CD1c-positive myeloid dendritic cell (primary cell): Measurements from ENCODE around the gene PLXNB2.

ENCODE experiments used
- DNase-seq: peaks from one replicate; pipeline ENCODE4 v3.0.0-alpha.2; 2016; ENCODE audit errors: extremely low spot score

Gene PLXNB2

DNA sequence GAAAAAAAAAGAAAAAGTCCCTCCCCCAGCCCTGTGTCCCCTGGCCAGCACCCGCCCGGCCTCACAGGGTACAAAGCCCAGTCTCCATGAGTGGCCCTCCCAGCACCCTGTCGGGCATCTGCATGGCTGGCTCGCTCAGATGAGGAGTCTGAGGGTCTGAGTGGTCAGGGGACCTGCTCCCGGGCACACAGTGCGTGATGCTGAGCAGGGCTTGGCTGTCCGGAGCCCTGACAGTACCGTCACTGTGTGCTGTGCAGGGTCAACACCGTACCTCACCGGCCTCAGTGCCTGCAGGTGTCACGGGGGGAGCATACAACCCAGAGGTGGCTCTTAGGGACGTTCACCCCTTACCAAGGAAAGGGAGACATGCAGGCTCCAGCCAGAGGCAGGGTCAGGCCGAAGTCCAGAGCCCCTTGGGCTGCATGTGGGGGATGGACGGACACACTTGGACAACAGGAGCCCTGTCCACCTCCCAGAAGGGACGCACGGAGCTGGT is 3.6 kb upstream of the PLXNB2 start:
- DNase-seq: no peak

DNA sequence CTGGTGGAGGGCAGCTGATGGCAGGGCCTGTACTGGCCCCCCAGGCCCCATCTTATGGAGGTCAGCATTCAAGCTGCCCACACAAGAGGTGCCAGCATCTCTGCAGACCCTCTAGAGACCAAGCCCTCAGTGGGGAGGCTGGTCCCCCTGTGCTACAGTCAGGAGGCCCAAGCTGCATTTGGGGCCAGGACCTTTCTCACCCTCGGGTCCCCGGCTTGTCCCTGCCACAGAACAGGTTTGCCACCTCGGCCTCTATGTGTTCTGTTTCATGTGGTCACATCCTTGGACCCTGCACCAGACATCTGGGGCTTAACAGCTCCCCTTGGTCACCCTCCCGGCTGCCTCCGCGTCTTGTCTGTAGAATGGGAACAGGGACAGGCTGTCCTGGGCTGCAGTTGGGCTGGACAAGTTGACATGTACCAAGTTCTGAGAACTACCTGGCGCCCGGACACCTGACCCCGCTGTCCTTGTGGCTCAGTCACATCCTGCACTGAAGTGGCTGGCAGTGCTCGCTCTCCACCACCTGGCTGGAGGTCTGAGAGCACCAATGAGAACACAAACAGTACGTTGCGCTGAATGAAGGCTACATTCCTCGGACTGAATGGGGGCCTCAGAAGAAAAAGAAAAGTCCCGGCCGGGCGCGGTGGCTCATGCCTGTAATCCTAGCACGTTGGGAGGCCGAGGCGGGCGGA is 2.7 kb upstream of the PLXNB2 start:
- no peak for DNase-seq

DNA sequence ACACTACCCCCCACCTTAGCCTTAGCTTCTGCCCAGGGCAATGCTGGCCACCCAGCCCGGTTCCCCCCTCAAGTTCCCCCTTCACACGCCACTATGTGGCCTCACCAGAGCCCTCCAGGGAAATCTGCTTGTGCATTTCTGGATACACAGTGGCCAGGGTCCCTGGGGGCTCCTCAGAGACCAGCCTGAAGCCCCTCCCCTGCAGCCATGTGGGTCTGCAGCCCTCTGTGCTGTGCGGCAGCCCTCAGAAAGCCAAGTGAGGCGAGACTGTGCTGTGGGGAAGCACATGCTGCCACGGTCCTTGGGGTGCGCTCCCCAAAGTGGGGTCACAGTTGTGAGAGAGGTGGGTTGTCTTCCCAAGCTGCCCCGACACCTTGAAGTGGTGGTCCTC is 2.1 kb upstream of the PLXNB2 start:
- no peak for DNase-seq

DNA sequence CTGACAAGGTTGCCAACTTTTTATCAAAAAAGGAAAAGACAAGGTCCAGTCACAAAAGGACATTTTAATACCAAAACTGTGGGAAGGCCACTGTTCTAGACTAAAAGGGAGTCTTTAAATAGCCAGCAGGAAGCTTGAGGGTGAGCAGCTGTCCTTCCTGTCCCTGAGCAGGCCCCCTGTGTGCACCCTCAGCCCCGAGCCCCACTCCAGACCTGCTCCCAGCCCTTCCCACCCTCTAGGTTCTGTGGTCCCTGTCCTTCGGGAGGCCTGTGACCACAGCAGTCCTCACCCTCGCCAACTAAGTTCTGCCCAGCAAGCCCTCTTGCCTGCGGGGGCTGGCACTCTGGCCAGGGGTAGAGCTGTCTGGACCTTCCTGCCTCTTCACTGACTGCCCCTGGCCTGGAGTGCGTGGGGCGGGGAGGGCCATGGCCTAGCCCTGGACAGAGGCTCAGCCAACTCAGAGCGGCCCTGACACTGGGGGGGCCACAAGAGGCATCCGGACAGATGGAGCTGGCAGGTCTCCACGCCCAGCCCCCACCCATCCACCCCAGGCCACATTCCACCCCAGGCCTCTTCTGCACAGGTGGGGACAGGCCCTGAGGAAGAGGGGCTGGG is 1.6 kb upstream of the PLXNB2 start:
- DNase-seq: peak; percentile 13

DNA sequence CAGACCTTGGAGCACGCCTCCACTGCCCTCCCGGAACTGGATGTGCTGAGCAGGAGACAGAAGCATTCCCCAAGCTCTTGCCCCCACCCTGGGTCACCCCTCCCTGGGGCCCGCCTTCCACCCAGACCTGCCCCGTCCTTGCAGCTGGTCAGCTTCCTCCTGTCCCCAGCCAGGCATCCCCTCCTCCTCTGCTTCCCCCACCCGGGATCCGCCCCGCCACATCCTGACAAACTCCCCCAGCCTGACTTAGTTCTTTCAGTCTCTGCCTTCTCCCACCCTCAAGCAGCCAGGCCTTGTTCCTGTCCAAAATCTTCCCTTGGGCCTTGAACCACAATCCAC is 1.1 kb upstream of the PLXNB2 start:
- DNase-seq: peak; percentile 84

DNA sequence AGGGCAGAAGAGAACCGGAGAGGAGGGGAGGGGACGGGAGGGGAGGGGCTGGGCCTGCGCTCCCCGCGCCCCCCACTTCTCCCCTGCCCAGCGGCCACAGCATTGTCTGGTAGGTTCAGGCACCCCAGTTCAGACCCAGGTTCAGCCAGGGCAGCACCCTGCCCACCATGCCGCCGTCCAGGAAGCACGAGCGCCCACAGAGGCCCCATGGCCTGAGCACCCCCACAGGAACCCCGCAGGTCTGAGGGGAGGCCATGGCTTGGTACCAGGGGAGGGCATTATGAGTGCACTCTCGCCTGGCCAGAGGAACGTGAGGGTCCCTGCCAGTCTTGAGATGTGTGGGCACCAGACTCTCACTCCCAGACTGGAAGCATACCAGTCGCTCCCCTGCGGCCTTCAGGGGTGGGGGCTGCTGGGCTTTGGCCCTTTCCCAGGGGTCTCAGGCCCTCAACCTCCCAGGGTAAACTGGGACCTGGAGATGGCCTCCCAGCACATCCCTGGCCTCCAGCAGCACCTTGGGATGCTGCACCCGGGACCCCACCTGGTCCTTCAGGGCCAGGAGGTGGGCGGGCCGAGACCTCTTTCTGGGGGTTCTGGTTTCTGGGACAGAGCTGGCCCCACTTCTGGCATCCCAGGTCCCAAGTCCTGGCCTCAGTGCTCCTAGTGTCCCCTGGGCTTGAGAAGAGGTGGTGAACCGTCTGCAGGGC is 597 bp upstream of the PLXNB2 start:
- peak; percentile 64 for DNase-seq

DNA sequence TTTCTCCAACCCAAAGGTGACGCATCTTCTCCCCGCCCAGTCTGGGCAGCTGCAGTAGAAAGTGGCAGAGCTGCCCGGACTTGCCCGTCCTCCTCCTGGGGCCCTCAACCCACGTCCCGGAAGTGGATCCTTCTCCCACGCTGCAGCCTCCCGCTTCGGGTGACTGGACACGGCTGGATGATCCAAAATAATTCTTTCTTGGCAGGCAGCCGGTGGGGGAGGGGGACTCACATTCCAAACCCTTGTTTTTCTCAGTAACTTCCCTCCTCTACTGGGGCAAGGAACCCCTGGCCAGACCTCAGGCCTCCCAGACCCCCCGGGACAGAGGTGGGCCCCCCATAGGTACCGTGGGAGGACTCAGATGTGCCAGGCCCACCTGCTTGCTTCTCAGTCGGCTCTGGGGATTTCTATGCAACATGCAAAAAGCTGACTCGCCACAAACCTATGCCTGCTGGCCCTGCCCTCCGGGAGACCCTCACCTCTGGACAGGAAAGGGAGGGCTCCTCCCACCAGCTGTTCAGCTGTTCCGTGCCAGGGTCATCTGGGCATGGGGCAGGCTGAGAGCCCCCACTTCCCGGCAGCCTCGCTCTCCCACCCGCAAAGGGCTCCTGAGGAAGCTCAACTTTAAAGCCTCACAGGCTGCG is 1.4 kb downstream of the PLXNB2 start:
- DNase-seq: peak; percentile 95

DNA sequence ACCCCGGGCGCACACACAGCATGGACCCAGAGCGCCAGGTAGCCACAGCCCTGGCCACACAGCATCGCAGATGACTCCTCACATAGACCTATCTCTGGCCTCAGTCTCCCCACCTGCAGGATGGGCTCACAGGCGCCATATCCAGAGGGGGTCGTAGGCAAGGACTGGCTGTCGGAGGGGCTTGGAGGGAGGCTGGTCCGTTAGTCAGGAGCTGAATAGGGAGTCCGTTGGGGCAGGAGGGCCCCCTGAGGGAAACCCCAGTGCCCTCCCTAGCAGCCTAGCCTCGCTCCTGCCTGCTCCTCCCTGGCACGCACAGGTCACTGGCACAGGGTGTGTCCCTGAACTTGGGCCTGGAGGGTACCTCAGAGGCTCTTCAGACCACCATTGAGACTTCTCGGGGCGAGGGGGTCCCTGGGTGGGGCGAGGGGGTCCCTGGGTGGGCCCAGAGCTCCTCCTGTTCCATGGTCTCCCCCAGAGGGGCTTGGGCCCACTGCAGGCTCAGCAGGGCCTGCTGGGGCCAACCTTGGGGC is 2.0 kb downstream of the PLXNB2 start:
- DNase-seq: no peak

DNA sequence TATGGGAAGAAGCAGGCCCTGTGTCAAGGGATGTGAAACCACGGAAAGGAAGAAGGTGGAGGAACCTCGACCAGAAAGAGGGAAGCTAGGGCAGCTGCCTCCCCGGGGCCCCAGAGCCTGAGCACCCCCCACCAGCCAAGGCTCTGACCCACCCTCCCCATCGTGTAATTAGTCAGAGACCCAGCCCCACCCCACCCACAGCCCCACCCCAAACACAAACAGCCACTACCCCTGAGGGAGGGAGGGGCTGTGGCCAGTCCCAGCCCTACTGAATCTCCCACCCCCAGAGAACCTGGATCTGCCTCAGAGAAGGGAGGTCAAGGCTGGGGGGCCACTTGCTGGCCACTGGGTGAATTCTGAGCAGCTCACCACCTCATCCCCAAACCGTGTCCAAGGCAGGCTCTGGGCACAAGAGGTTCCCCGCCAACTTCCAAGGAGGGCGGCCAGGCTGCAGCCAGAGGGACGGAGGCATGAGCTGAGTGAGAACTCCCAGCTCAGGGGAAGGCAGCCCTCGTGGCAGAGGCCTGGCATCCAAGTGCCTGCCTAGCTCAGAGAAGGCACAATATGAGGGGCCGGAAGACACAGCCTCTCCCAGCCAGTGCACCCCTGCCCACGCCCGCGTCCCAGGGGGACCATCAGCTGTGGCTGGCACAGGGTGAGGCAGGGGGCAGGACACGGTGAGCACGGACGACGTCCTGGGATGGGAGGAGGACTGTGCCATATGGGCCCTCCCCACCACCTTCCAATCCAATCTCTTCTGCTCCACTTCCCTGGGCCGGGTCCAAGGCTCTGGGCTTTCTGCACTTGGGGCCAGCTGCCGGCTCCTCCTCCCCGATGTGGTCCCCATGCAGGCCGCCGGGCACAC is 2.7 kb downstream of the PLXNB2 start:
- DNase-seq: peak; percentile 82

DNA sequence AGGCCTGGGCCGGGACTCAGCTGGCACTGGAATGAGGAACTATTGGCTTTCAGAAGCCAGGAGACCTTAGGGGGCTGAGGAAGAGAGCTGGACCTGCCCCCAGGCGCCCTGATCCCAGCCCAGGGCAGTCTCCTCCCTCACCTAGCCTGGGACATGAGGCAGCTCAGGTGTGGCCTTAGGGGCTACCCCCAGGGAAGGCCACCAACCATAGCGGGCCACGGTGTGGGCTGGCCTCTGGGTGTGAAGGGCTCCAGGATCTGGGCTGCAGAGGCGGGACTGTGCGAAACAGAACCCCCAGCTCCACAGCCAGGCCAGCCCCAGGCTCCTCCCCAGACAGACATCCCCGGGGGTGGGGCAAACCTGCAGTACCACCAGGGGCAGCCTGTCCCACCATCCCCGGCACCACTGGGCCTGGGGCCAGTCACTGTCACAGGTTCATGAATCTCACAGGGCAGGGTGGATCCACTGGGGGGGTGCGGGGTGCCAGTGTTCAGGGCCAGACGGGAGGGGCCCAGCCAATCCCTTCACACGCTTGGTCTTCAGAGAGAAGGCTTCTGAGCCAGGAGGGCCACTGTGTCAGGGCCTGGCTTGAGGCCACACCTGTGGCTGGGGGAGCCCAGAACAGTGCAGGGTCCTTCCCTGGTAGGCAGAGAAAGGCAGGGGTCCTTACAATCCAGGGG is 3.5 kb downstream of the PLXNB2 start:
- DNase-seq: peak; percentile 77

DNA sequence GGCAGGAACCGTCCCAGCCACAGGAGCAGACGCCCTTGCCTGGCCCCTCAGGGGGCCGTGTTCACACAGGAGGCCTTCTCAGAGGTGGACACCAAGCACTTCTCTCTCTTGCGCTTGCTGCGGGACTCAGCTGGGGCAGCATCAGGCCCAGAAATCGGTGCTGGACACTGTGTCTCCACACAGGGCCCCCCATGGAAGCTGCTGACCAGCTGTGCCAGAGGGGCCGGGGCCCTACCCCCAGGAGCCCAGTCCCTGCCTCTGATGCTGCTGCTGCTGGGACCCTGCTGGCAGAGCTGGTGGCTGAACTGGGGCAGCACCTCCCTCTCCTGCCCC is 4.0 kb downstream of the PLXNB2 start:
- DNase-seq: no peak

DNA sequence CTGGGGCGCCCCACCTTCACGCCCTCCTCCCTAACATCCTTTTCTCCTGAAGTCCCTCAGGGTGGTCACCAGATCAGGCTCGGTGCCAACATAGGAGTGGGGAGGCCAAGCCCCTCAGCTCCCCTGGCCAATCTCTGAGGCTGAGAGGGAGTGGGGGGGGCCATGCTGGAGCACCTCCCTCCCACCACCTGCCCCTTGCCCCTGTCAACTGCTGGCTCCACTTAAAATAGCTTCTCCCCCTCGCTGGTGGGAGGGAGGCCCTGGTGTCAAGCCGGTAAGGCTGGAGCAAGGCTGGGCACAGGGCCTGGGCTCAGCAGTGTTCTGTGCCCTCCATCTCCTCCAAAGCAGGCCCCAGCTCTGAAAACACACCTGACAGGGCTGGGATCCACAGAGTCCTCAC is 4.9 kb downstream of the PLXNB2 start:
- DNase-seq: no peak

DNA sequence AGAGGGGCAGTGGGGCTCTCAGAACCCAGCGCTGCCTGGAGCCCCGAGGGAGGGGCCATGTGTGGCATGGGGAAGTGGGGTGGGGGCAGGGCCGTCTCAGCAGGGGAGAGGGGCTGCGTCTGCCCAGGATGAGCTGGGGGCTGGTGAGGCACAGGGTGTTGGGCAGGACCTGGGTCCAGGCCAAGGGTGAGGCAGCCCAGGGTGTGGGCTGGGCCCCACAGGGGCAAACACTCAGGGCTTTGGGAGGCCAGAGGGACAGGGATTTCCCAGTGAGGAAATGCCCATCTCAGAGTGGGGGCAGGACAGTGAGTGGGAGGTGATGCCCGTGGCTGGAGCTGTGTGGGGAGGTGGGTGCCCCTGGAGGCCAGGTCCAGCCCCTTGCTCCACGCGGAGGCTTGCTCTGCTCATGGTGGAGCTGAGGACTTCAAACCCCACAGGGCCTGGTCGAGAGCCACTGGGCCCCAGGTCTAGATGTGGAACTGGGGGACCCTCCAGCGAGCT is 5.4 kb downstream of the PLXNB2 start:
- peak; percentile 48 for DNase-seq

DNA sequence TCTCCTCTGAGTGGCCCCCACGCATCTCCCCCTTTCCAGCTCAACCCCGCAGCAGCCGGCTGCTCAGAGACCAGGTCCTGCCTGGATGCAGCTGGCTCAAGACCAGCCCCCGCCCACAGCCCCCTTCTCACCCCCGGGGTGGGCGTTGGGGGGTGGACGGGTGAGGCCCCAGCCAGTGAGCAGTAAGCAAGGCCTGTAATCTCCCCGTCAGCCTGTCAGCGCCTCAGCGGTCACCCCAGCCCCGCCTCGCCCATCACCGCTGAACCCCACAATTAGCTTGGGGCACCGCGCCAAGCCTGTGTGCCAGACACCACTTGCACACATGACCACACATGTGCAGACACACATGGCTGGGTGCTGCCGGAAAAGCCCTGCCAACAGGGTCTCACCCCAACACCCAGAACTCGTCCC is 5.9 kb downstream of the PLXNB2 start:
- no peak for DNase-seq

DNA sequence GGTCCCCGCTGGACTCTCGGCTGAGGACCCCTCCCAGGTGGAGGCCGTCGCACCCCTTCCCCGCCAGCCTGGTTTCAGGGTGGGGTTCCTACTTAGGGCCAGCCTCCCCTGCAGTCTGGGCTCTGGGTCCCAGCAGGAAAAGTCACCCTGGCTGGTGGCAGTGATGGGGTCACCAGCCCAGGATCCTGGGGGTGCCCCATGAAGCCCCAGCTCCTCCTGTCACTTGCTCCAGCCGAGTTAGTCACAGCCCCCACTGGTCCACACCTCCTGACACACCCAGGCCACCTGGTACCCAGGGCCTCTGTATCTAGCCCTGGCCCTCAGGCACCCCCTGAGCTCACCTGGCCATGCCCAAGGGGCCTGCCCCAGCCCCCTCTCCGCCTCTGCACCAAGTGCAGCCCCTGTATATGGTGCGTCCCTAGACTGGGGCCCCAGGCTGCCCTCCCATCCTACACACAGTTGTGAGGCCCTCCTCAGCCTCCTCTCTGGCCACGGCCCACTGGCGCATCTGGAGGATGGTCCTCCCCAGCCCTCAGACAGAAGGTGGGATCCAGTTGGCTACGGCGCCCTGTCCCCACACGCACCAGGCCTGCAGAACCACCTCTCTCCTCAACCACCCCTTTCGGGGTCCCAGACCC is 6.7 kb downstream of the PLXNB2 start:
- DNase-seq: no peak

DNA sequence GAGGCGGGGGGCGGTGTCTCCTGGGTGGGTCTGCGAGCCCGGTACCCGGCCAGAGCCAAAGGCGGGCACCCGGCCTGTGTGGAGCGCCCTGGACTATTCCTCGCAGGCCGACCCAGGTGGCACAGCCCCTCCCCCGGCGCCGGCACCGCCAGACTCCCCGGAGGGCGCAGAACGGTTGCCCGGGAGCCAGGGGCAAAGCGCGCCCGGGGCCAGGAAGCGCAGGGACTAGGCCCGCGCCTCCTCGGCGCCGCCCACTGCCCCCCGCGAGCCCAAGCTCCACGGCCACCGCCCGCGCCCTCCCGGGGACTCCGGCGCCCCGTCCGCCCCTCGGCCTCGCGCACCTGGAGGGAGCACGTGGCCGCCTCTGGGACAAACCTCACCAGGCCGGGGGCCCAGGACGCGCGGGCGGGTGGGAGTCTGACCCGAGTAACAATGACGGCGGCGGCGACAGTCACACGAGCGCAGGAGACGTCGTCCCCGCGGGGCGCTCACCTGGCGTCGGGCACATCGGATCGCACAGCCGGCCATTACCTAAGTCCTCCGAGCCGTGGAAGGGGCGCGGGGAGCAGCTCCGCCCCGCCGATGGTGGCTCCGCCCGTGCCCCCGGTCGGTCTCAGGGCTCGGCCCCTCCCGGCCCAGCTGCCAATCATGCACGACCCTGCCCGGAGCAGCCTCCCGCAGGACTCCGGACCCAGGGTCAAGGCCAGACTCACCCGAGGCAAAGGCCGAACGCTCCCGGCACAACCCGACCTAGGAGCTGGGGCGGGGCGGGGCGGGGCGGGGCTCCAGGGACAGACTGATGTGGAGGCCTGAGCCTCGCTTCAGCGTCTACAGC is 7.4 kb downstream of the PLXNB2 start:
- no peak for DNase-seq

DNA sequence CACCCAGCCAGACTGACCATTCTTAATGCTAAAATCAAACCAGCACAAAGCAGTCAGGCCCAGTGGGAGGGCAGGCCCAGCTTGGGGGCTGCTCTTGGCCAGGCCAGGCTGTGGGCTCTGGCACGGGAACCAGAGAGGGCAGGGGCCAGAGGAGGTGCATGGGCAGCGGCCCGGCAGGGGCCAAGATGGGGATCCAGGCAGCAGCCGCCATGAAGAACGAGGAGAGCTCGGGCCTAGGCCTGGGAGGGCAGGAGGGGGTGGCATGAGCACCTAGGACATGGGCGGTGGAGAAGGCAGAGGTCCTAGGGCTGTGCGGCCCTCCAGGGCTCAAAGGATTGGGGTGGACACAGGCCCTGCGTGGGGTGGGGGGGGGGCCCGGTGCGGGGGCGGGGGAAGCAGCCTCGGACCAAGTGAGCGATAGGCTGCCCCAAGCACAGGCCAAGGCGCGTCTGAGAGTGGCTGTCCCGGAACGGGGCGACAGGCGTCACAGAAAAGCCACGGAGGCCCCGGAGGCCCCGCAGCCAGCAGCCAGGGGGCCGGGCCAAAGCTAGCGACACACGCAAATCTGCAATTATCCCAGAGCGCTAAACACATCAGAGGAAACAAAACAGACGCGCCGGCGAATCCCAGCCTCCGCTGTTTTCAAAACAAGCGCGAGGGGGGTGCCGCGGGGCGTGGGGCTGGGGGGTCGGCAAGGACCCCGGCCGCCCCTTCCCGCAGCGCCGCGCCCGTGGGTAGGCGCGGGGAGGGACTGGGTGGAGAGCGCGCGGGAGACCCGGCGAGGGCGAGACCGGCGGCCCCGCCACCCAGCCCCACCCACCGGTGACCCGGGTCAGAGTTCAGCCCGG is 8.3 kb downstream of the PLXNB2 start:
- no peak for DNase-seq

DNA sequence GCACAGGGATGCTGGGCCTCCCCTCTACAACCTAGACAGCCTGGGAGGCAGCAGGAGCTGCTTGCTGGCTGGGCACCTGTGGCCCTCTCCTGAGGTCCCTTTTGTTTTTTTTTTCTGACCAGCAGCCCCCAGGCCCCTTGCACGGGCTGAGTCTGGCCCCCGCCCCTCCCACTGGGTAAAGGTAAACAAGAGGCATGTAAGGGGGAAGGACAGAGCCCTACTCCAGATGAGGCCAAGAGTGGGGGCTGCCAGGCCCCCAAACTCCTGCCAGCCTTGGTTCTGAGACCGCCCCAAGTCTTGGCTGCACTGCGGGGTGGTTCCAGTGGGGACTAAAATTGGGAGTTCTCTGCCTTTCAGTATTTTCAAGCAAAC is 9.2 kb downstream of the PLXNB2 start:
- no peak for DNase-seq
